HepG2 (cell line): ENCODE measurements around the gene ACTR3. TPM values are rescaled to one million over a fixed set of nuclear protein-coding genes. Genes with fewer than 3 reads are reported as not detected.

Experiments used
- ASH2L ChIP-seq: fragments of 300-600, 200-600 bp; sonication (generic); IDR thresholded peaks from 2 replicates; pipeline ENCODE4 v1.7.0; 2017; ENCODE audit warnings: low read depth, mild to moderate bottlenecking, moderate library complexity, mixed read lengths, low read length; ENCODE audit not compliant: insufficient read length
- CHCHD3 ChIP-seq: sonication (generic); formaldehyde crosslinking; IDR thresholded peaks from 2 replicates; pipeline ENCODE4 v1.8.0; 2022; ENCODE audit warnings: mild to moderate bottlenecking, missing genetic modification reagents, moderate library complexity
- DPF2 ChIP-seq: sonication (generic); formaldehyde crosslinking; IDR thresholded peaks from 2 replicates; pipeline ENCODE4 v1.4.0; 2020; ENCODE audit warnings: mild to moderate bottlenecking, low read depth, missing genetic modification reagents, borderline replicate concordance
- ETV5 ChIP-seq: IDR thresholded peaks from 2 replicates; pipeline ENCODE4 v1.6.1; 2018; ENCODE audit warnings: missing biosample characterization, missing genetic modification reagents, inconsistent platforms, borderline replicate concordance
- JDP2 ChIP-seq: sonication (generic); formaldehyde crosslinking; IDR thresholded peaks from 2 replicates; pipeline ENCODE4 v1.8.1; 2022; ENCODE audit warnings: missing genetic modification reagents, borderline replicate concordance
- KMT2A ChIP-seq: sonication (generic); formaldehyde crosslinking; IDR thresholded peaks from 2 replicates; pipeline ENCODE4 v1.4.0; 2020; ENCODE audit warnings: missing genetic modification reagents
- MXD3 ChIP-seq: IDR thresholded peaks from 2 replicates; pipeline ENCODE4 v1.6.1; 2016; ENCODE audit warnings: mild to moderate bottlenecking, missing biosample characterization, missing genetic modification reagents
- NFYB ChIP-seq: sonication (generic); formaldehyde crosslinking; IDR thresholded peaks from 2 replicates; pipeline ENCODE4 v1.4.0; 2020; ENCODE audit warnings: missing genetic modification reagents
- POGZ ChIP-seq: sonication (generic); formaldehyde crosslinking; IDR thresholded peaks from 2 replicates; pipeline ENCODE4 v1.4.0; 2020; ENCODE audit warnings: mild to moderate bottlenecking, missing genetic modification reagents
- SIX1 ChIP-seq: sonication (generic); formaldehyde crosslinking; IDR thresholded peaks from 2 replicates; pipeline ENCODE4 v1.4.0; 2020; ENCODE audit warnings: missing genetic modification reagents, borderline replicate concordance
- SMARCC2 ChIP-seq: fragments of 450-650 bp; IDR thresholded peaks from 2 replicates; pipeline ENCODE4 v1.6.1; 2017; ENCODE audit warnings: antibody characterized with exemption, mild to moderate bottlenecking
- SOX5 ChIP-seq: IDR thresholded peaks from 2 replicates; pipeline ENCODE4 v1.6.1; 2016; ENCODE audit warnings: borderline replicate concordance
- TEF ChIP-seq: sonication (generic); formaldehyde crosslinking; IDR thresholded peaks from 2 replicates; pipeline ENCODE4 v1.5.0; 2020; ENCODE audit warnings: missing genetic modification reagents
- THRA ChIP-seq: sonication (generic); formaldehyde crosslinking; IDR thresholded peaks from 2 replicates; pipeline ENCODE4 v1.4.0; 2020; ENCODE audit warnings: missing genetic modification reagents, borderline replicate concordance
- ZHX2 ChIP-seq, 2 experiments: sonication (generic) in 1 of 2; formaldehyde crosslinking in 1 of 2; IDR thresholded peaks; 2 replicates each; pipeline versions ENCODE4 v1.6.1 to v1.9.0; 2014 to 2022; ENCODE audit warnings: antibody characterized with exemption in 1 of 2, borderline replicate concordance in 1 of 2, inconsistent platforms in 1 of 2, low read depth in 1 of 2, missing genetic modification reagents in 1 of 2
- ZNF414 ChIP-seq: sonication (generic); formaldehyde crosslinking; IDR thresholded peaks from 2 replicates; pipeline ENCODE4 v1.5.0; 2020; ENCODE audit warnings: missing genetic modification reagents
- ZNF557 ChIP-seq: sonication (generic); formaldehyde crosslinking; IDR thresholded peaks from 2 replicates; pipeline ENCODE4 v1.4.0; 2020; ENCODE audit warnings: missing genetic modification reagents
- ZNF567 ChIP-seq: sonication (generic); formaldehyde crosslinking; IDR thresholded peaks from 2 replicates; pipeline ENCODE4 v1.8.1; 2023; ENCODE audit warnings: mild to moderate bottlenecking, missing genetic modification reagents, borderline replicate concordance
- ZNF616 ChIP-seq: sonication (generic); formaldehyde crosslinking; IDR thresholded peaks from 2 replicates; pipeline ENCODE4 v1.5.0; 2020; ENCODE audit warnings: low read depth, mild to moderate bottlenecking, missing genetic modification reagents
- polyA plus RNA-seq, 8 experiments: library from polyadenylated mRNA; depleted of rRNA in 3 of 8; stranded (reverse) in 7 of 8; unstranded in 1 of 8; fragments of >200 nt; fragmentation: Illumina TruSeq in 4 of 8; extraction: Trizol in 4 of 8; gene quantifications; 2 replicates each; pipeline versions ENCODE4 v1.2.1 to v1.2.3, GENCODE V29; 2011 to 2016; ENCODE audit warnings: low read depth in 4 of 8, missing spikeins in 1 of 8, mixed read lengths in 1 of 8; ENCODE audit not compliant: insufficient read depth in 1 of 8
- total RNA-seq, 5 experiments: library from RNA; depleted of rRNA; stranded (reverse); fragments of >200 nt; fragmentation: Illumina TruSeq; extraction: Trizol; gene quantifications; 2 replicates each; pipeline ENCODE4 v1.2.3, GENCODE V29; 2016; ENCODE audit warnings: low read depth in 1 of 5

ACTR3 gene
- total and polyA plus RNA-seq, 2 of the 13 experiments (the other 11 are each of a cell fraction or from before 2014, with no cell fraction given), result 123 to 225 TPM

GRCh38 chr2:113876503-113877387 is 13.1 kb upstream of the ACTR3 start (continued):
- TF ChIP-seq TEF (CRISPR knock-in tag) (no peak), POGZ (CRISPR knock-in tag) (peak; percentile 64), ZNF557 (CRISPR knock-in tag) (0 out of 2 replicates have a peak, but pooled peaks have one; percentile 54), JDP2 (CRISPR knock-in tag) (no peak), NFYB (CRISPR knock-in tag) (peak; percentile 15; the same call in 1 of the 2 replicates), DPF2 (CRISPR knock-in tag) (no peak; the same call in 1 of the 2 replicates), THRA (CRISPR knock-in tag) (peak; percentile 88; the same call in 1 of the 2 replicates), ZNF567 (CRISPR knock-in tag) (peak; percentile 70; the same call in 1 of the 2 replicates), KMT2A (CRISPR knock-in tag) (0 out of 2 replicates have a peak, but pooled peaks have one; percentile 30), ZNF414 (CRISPR knock-in tag) (peak; percentile 54; the same call in 1 of the 2 replicates), ZNF616 (CRISPR knock-in tag) (peak; percentile 23; the same call in 1 of the 2 replicates), ETV5 (CRISPR knock-in tag) (peak; percentile 69), SOX5 (CRISPR knock-in tag) (peak; percentile 89), MXD3 (CRISPR knock-in tag) (no peak), ASH2L (peak; percentile 35), ZHX2 (IDR thresholded peaks at IDR 0.05; ENCODE audit: low read depth) (no peak), ZHX2 (CRISPR knock-in tag; IDR thresholded peaks at IDR 0.05; ENCODE audit: borderline replicate concordance) (no peak), CHCHD3 (CRISPR knock-in tag) (no peak), SMARCC2 (no peak), SIX1 (peak; percentile 40; the same call in 1 of the 2 replicates)
